ENCODE data around the gene TM9SF1. TPM values are rescaled to one million over a fixed set of nuclear protein-coding genes. Genes with fewer than 3 reads are reported as not detected.
A peak's percentile ranks its signal among the peaks of the same experiment; 100 is the strongest.

TM9SF1 gene
- total RNA-seq, 6 donors from 2014 or later = 15.7 to 75.4 (median 53.8) TPM

DNA sequence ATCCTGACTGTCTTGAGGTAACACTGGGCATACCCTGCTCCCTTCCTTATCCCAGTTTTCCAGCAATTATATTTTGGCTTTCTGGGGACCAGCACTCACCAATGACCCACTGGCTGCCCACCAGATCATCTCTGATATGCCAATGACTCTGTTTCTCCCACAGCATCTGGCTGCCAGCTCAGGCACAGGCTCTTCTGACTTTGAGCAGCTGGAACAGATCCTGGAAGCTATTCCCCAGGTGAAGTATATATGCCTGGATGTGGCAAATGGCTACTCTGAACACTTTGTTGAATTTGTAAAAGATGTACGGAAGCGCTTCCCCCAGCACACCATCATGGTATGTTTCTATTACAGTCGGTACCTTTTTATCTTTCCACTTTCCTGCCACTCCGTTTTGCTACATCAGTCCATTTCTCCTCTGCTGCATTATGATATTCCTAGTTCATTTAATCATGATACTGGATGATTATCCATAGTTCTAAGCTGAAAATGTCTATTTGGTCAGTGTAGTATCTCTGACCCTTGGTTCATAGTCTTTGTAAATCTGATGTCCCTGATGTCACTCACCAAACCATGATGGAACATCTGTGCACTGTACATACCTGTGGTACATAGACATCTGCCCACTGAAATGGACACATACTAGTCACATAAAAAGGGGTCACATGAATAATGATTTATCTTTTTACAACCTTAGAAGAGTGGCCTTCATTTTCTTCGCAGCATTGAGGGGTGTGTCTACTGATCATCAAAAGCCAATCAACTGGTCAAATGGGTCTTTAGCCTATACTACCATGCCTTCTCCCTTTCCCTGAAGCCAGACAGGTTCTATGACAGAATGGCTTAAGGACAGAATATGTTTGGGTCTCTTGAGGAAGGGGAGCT is 40.8 kb upstream of the TM9SF1 start:
- ATAC-seq (ENCODE audit: low FRiP score in 2 of 2) (no peak), DNase-seq (no peak)
- WGBS, 2 donors = 90 to 92% methylated on average over 5 of the region's 5 CpGs
- Histone ChIP-seq H3K27ac (no peak overlapping the region), H3K27me3 (no peaks in the 10 kb centered on the region), H3K9me3 (no peaks in the 10 kb centered on the region), H3K36me3 (peaks cover 16 to 62% (median 54%) of the 10 kb centered on the region in 4 donors), H3K4me3 (no peak overlapping the region), H3K4me1 (peaks cover 44 to 60% (median 46%) of the 10 kb centered on the region in 4 donors)
- TF ChIP-seq POLR2AphosphoS5 (IDR thresholded peaks at IDR 0.05) (no peak), POLR2A (IDR thresholded peaks at IDR 0.05) (no peak), EP300 (IDR thresholded peaks at IDR 0.05) (no peak)
- TF ChIP-seq, protein P1, sequence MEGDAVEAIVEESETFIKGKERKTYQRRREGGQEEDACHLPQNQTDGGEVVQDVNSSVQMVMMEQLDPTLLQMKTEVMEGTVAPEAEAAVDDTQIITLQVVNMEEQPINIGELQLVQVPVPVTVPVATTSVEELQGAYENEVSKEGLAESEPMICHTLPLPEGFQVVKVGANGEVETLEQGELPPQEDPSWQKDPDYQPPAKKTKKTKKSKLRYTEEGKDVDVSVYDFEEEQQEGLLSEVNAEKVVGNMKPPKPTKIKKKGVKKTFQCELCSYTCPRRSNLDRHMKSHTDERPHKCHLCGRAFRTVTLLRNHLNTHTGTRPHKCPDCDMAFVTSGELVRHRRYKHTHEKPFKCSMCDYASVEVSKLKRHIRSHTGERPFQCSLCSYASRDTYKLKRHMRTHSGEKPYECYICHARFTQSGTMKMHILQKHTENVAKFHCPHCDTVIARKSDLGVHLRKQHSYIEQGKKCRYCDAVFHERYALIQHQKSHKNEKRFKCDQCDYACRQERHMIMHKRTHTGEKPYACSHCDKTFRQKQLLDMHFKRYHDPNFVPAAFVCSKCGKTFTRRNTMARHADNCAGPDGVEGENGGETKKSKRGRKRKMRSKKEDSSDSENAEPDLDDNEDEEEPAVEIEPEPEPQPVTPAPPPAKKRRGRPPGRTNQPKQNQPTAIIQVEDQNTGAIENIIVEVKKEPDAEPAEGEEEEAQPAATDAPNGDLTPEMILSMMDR (IDR thresholded peaks at IDR 0.05) = no peak

DNA sequence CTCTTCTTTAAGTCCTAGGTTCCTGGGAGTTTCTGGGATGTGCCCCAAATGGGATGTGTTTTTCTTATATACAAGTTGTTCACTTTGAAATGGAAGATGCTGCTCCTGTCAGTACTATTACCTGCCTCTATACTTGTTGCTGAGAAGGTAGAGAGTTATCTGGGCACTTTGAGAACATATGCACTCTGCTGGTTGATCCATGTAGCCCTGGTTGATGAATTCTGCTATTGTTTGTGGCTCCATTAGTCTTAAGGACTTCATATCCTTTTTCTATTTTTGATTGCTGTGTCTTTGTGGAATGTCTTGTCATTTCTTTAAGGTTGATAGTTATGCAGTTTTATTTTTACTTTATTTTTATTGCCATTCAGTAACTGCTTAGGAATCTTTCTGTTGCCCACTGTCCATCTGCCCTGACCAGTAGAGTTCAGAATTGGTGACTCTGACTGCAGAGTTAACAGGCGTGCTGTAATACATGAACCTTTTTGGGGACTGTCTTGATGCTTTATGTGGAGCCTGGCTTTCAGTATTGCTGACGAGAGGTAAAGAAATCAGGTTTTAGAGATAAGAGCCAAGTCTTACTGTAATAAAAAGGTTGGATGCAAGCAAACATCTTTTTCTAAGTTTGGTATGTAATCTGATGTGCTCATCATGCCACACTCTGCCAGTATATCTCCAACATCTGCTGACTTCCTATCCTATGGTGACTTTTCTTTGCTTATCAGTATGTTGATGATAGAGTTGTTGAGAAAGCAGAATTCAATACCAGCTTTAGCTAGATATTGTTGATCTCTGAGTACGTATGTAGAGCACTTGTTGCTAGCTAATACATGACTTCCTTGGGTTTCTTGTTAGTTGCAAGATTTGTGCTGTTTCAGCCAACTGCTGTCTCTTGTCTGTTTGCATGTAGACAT is 39.1 kb upstream of the TM9SF1 start:
- Histone ChIP-seq H3K36me3 (peaks cover 16 to 45% (median 38%) of the 10 kb centered on the region in 4 donors), H3K4me1 (peaks cover 31 to 55% (median 34%) of the 10 kb centered on the region in 4 donors), H3K27ac (peak overlapping the region in 2 of 4 donors; percentile 88 to 91), H3K9me3 (no peaks in the 10 kb centered on the region), H3K27me3 (no peaks in the 10 kb centered on the region), H3K4me3 (no peak overlapping the region)
- DNase-seq (no peak), ATAC-seq (ENCODE audit: low FRiP score in 2 of 2) (no peak)
- TF ChIP-seq POLR2AphosphoS5 (IDR thresholded peaks at IDR 0.05) (no peak), POLR2A (IDR thresholded peaks at IDR 0.05) (no peak)
- WGBS, 2 donors = 90 to 92% methylated on average over 3 of the region's 3 CpGs

DNA sequence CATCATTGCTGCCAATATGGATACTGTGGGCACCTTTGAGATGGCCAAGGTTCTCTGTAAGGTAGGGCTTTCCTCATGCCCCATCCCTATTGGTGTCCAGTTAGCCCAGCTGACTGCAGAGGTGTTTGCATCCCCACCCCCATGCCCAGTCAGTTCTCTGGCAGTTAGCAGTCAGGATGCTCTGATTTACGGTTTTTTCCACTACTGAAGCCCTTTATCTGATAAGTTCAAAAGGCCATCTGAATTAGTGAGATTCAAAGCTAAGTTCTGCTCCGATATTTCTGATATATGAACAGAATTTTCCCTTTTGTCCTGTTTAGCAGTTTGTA is 38.3 kb upstream of the TM9SF1 start:
- ATAC-seq (ENCODE audit: low FRiP score in 2 of 2) = no peak
- WGBS, 2 donors = 65 to 74% methylated on average over 2 of the region's 2 CpGs
- H3K27me3 ChIP-seq = no peaks in the 10 kb centered on the region
- peaks cover 23 to 52% (median 29%) of the 10 kb centered on the region in 4 donors for H3K4me1 ChIP-seq
- DNase-seq = no peak
- H3K36me3 ChIP-seq = peaks cover 15 to 40% (median 31%) of the 10 kb centered on the region in 4 donors
- peak overlapping the region; percentile 88 to 92 (median 91) for H3K27ac ChIP-seq
- TF ChIP-seq EP300 (IDR thresholded peaks at IDR 0.05) (no peak), POLR2AphosphoS5 (IDR thresholded peaks at IDR 0.05) (no peak), POLR2A (IDR thresholded peaks at IDR 0.05) (no peak)
- TF ChIP-seq, protein P1 (IDR thresholded peaks at IDR 0.05) = no peak
- H3K4me3 ChIP-seq = peak overlapping the region; percentile 71 to 90 (median 79)
- H3K9me3 ChIP-seq = no peaks in the 10 kb centered on the region

DNA sequence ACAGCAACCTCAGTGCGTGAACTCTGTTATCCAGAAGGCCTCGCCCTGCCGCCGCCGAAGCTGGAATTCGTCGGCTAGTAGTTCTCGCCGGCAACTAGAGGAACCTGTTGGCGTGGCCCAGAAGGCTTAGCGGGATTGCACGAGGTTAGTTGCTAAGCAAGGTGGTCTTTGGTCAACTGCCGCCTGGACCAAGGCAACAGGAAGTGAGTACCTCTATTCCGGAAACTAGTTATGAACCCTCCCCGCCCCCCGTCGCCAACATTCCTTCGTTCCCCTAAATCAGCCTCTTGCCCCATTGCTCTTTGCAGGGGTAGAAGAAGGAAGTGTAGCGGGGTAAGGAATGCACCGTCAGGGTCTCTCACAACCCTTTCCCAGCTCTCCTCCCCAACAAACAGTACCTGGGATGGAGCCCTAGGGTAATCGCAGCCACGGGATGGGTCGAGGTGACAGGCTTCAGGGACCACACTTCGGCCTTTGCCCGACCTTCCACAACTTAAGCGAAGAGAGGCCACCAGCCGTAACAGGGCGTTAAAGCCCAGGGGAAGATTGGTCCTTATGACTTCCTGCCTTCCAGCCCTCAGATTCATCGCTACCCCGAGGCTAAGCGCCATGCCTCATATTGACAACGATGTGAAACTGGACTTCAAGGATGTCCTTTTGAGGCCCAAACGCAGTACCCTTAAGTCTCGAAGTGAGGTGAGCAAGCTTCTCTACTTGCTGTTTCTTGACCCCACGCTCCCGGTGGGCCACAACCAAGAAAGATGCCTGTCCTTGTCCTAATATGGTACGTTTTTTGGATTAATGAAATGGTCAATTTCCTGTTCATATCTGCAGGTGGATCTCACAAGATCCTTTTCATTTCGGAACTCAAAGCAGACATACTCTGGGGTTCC is 37.6 kb upstream of the TM9SF1 start, which contains the start of gene GMPR2:
Gene GMPR2 (plus strand): TSS at position 285 of the 893 bp plus-strand sequence. CDS start 325 bp downstream, at position 610.
- Histone ChIP-seq H3K36me3 (peaks cover 9 to 40% (median 26%) of the 10 kb centered on the region in 4 donors), H3K27ac (peak within 1 kb of the TSS; percentile 88 to 92 (median 91)), H3K4me3 (peak within 1 kb of the TSS; percentile 71 to 90 (median 79)), H3K27me3 (no peaks in the 10 kb centered on the region), H3K4me1 (peaks cover 22 to 49% (median 29%) of the 10 kb centered on the region in 4 donors), H3K9me3 (no peaks in the 10 kb centered on the region)
- ATAC-seq (ENCODE audit: low FRiP score in 2 of 2) (peak; percentile 76 to 85), DNase-seq (peak; percentile 75 to 90)
- WGBS, 2 donors = 5 to 6% methylated on average over 31 to 38 of the region's 38 CpGs
- TF ChIP-seq, protein P1 (IDR thresholded peaks at IDR 0.05) = peak in 1 of 6 experiments; percentile 0
- peak in 1 of 4 donors; percentile 56 for TF ChIP-seq POLR2A (IDR thresholded peaks at IDR 0.05)
- peak in 1 of 4 donors; percentile 11 for TF ChIP-seq EP300 (IDR thresholded peaks at IDR 0.05)
- peak in 1 of 2 donors; percentile 56 for TF ChIP-seq POLR2AphosphoS5 (IDR thresholded peaks at IDR 0.05)

Data from upper lobe of left lung (tissue), 6 donors.